Neuron (in vitro differentiated cells): ENCODE results near the gene LINC01488.

ENCODE experiments used
- H2AFZ ChIP-seq: one replicate; pipeline ENCODE4 v1.6.1; 2013; ENCODE audit warnings: low read depth, mild to moderate bottlenecking, inconsistent platforms, low read length, moderate library complexity
- H3K27me3 ChIP-seq: one replicate; pipeline ENCODE4 v1.6.1; 2013; ENCODE audit warnings: low read length; ENCODE audit not compliant: insufficient read depth
- H3K36me3 ChIP-seq: one replicate; pipeline ENCODE4 v1.6.1; 2013; ENCODE audit warnings: low read length; ENCODE audit not compliant: insufficient read depth
- H3K4me1 ChIP-seq: one replicate; pipeline ENCODE4 v1.6.1; 2013; ENCODE audit warnings: low read length; ENCODE audit not compliant: insufficient read depth
- H3K4me3 ChIP-seq: 2 replicates; pipeline ENCODE4 v1.5.1; 2013; ENCODE audit warnings: mild to moderate bottlenecking, low read length, moderate library complexity
- H3K9me3 ChIP-seq: one replicate; pipeline ENCODE4 v1.6.1; 2013; ENCODE audit warnings: low read length

Gene LINC01488

DNA sequence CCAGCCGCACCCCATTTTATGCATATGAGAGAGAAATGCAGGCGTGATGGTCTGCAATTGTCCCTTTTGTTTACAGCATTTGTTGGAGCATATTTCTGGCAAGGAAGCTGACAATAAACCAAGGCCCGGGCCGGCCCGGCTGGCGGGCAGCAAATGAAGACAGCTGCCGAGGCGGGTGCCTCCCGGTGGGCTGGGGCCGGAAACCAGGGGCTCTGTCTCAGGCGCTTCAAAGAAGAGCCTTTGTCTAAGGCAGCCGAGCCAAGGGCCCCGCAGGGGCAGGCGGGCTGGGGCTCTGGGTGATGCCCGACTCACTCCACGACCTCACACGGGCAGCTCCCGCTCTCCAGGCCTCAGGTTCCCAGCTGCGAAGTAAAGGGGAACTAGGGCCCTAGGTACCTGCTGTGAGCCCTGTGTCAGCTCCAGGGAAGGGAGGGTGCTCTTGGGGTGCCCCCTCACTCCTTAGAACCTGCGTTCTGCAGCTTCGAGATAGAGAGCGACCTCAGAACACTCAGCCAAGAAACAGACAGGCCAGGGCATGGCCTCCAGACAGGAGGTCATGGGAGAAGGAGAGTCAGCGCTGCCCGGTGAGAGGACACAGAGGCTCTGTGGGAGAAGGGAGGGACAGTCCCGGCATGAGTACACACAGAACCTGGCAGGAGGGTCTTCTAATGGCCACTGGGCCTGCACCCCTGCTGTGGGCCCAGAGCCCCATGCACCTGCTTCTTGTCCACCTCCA, 2.4 kb downstream of the LINC01488 start:
- Histone ChIP-seq H3K36me3 (no peaks in the 10 kb centered on the region), H3K9me3 (no peaks in the 10 kb centered on the region), H3K27me3 (no peaks in the 10 kb centered on the region), H2AFZ (peak overlapping the region; percentile 41), H3K4me3 (no peak overlapping the region), H3K4me1 (peaks cover 12% of the 10 kb centered on the region)

DNA sequence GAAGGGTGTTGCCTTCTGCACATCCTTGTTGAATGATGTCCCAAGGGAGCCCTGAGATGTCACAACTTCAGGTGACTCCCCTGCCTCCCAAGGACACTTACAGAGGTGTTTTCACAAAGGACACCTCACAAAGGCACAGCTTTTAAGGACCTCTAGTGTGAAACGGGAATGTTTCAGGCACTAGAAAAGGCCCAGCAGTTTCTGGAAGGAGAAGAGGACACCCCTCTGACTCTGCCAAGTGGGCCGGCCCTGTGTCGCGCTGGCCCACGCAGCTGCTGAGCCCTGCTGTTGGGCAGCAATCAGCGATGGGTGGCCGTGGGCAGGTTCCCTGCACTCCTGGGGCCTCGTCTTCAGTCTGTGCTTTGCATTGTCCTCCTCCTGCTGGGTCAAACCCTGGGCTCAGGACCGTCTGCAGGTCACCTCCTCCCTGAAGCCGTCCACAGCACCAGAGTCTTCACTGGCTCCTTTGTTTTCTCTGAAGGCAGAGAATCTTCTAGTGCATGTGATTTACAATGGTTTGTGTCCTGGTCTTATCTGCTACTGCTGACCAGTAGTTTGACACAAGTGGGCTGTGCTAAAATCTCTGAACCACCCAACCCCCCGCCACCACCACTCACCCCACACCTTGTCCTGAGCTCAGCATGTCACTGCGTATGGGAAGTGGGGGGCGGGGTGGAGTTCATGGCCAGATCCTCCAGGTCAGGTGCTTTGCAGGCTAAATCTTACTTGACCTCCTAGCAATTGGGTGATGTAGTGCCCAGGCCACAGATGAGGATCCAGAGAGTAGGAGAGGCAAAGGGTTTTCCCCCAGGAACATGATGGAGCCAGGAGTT, 3.2 kb downstream of the LINC01488 start:
- no peaks in the 10 kb centered on the region for H3K36me3 ChIP-seq
- H3K9me3 ChIP-seq, result no peaks in the 10 kb centered on the region
- no peaks in the 10 kb centered on the region for H3K27me3 ChIP-seq
- peaks cover 12% of the 10 kb centered on the region for H3K4me1 ChIP-seq
- H3K4me3 ChIP-seq, result no peak overlapping the region
- H2AFZ ChIP-seq, result no peak overlapping the region

DNA sequence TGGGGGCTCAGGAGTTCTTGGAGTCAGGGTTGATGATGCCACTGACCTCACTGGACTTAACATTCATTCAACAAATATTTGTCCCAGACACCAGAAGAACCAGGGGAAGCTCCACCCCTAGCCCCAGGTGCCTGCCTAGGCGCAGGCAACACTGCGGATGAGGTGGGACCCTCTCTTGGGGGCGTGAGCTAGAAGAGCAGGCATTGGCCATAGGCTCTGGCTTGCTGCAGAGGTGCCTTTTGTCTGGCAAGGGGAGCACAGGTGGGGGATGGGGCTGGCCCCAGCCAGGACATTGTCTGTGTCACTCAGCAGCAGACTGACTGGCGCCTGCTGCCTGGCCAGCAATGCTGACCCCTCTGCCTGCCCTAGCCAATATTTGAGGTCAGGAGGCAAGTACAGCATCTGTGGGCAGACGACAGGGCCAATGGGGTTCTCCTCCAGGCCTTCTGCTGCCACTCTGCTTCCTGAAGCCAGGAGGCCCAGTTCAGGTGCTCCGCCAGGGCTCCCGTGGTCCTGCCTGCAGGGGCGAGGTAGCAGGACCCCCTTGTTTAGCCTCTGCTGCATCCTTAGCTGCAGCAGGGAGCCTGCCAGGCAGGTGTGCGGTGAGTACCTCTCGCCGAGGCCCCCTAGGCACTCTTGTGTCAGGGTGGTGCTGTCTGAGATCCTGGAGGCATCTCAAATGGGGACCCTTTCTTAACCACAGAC, 4.0 kb downstream of the LINC01488 start:
- Histone ChIP-seq H3K36me3 (no peaks in the 10 kb centered on the region), H3K9me3 (no peaks in the 10 kb centered on the region), H3K4me3 (no peak overlapping the region), H2AFZ (no peak overlapping the region), H3K27me3 (no peaks in the 10 kb centered on the region), H3K4me1 (peaks cover 12% of the 10 kb centered on the region)

DNA sequence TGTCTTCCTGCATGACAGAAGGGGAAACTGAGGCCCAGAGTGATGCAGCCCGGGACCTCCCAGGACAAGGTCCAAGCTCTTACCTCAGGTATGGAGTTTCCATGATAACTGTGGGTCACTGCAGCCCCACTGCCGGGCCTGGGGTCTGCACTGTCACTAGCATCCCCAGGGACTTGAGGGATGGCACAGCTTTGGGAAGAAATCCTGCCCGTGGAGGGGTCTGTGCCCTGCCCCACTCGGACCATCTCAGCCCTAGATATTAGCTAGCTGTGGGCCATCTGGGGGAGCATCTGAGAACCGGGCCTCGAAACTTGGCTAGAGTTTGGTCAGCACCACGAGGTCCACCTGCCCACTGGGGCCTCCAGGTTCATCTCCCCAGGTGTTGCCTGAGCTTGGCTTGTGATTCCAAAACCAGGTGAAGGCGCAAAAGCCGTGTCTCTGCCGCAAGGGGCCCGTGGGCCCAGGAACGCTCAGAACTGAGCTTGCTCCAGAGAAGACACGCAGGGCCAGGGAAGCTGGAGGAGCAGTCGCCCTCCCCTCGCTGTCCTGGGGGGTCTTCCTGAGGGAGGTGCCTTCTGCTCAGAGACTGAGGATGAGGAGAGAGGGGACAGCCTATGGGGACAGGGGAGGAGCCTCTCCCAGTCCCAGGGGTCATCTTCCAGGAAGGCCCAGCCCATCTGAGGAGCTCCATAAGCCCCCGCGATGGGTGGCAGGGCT, 4.8 kb downstream of the LINC01488 start:
- Histone ChIP-seq H3K27me3 (no peaks in the 10 kb centered on the region), H3K4me1 (peaks cover 12% of the 10 kb centered on the region), H3K36me3 (no peaks in the 10 kb centered on the region), H3K4me3 (no peak overlapping the region), H3K9me3 (peaks cover 2% of the 10 kb centered on the region), H2AFZ (no peak overlapping the region)

DNA sequence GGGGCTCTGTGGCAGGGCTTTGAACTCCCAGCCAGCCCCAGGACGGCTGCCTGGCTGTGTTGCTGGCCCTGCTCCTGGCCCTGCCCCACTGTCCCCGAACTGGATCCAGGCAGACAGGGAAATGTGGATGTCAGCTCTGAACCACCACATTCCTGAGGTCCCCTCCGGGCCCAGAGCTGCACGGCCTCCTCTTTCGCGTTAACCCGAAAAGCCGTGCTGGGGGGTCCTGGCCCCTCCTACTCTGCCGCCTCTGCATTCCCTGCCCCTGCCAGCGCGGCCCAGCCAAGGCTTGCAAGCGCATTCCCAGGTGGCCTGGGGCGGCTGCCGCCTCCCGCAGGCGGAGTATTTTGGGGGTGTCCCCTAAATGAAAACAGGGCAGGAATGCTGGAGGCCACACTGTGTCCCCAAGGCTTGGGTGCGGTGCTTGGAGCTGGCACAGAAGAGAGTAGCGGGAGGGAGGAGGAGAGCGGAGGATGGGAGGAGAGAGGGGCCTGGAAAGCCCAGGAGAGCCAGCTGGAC, 5.4 kb downstream of the LINC01488 start:
- no peak overlapping the region for H2AFZ ChIP-seq
- no peaks in the 10 kb centered on the region for H3K36me3 ChIP-seq
- H3K4me1 ChIP-seq, result peaks cover 12% of the 10 kb centered on the region
- H3K9me3 ChIP-seq, result peaks cover 2% of the 10 kb centered on the region
- H3K27me3 ChIP-seq, result no peaks in the 10 kb centered on the region
- no peak overlapping the region for H3K4me3 ChIP-seq

DNA sequence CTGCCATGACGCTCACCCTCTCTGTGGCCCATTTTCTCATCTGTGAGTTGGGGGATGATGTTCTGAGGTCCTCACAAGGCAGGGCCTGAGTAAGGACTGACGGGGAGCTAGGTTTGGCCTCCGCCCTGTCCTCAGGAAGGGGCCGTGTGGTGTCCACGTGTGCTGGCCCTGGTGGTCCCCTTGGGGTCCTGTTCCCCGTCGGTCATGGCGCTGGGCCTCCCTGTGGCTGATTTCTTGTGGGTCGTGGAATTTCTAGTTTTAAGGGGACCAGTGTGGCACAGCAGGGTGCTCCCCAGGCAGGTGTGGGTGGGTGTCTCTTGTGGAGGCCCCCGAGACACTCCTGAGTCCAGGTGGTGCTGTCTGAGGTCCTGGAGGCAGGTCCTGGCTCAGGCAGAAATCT, 5.9 kb downstream of the LINC01488 start:
- Histone ChIP-seq H3K4me1 (peaks cover 12% of the 10 kb centered on the region), H3K36me3 (no peaks in the 10 kb centered on the region), H2AFZ (no peak overlapping the region), H3K27me3 (no peaks in the 10 kb centered on the region), H3K9me3 (peaks cover 2% of the 10 kb centered on the region), H3K4me3 (no peak overlapping the region)

DNA sequence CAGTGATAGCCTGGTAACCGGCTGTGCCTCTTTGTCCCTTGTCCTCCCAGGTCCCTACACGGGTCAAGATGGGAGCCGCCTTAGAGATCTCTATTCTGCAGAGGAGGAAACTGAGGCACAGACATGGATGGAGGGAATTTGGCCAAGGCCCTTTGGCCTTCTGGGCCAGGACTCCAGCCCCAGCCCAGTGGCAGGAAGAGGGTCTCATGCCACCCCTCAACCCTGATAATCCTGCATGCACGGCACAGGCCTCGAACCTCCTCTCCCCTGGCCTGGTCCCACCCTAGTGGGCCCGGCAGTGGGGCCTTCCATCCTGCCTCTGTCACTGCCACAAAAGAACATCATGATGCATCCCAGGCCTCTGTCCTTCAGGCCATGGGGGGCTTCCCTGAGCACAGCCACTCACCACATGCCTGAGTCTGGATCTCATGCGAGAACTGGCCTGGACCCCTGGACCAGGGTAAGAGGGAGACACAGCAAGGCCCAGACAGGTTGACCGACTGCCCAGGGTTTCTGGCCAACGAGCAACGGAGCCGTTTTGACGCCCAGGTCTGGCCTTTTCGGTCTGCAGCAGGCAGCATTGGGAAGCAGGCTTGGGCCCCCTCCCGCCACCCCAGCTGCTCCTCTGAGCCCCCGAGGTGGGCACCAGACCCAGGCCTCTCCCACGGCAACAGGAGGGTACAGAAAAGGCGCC, 6.5 kb downstream of the LINC01488 start:
- Histone ChIP-seq H3K4me3 (no peak overlapping the region), H2AFZ (no peak overlapping the region)

DNA sequence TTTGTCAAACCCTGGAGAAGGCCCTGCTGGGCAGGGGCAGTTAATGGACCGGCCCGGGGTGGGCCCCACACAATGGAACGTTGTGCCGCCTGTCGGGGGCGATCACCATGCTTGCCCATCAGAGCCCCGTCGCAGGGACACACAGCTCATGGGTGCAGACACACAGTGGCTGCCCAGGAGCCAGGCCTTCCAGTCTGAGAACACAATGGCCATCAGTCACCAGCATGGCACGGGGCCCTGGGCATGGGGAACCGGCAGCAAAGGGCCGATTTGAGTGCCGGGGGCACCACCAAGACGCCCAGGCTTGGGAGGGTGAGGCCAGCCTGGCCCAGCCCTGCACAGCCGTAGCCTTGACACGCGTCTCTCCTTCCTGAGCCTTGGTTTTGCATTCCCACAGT, 7.1 kb downstream of the LINC01488 start:
- Histone ChIP-seq H2AFZ (no peak overlapping the region), H3K4me1 (peaks cover 9% of the 10 kb centered on the region), H3K4me3 (no peak overlapping the region), H3K36me3 (no peaks in the 10 kb centered on the region), H3K27me3 (no peaks in the 10 kb centered on the region), H3K9me3 (peaks cover 2% of the 10 kb centered on the region)

More for the DNA sequence above, 6.5 kb downstream of the LINC01488 start:
- peaks cover 2% of the 10 kb centered on the region for H3K9me3 ChIP-seq
- H3K4me1 ChIP-seq, result peaks cover 12% of the 10 kb centered on the region
- no peaks in the 10 kb centered on the region for H3K36me3 ChIP-seq
- H3K27me3 ChIP-seq, result no peaks in the 10 kb centered on the region

DNA sequence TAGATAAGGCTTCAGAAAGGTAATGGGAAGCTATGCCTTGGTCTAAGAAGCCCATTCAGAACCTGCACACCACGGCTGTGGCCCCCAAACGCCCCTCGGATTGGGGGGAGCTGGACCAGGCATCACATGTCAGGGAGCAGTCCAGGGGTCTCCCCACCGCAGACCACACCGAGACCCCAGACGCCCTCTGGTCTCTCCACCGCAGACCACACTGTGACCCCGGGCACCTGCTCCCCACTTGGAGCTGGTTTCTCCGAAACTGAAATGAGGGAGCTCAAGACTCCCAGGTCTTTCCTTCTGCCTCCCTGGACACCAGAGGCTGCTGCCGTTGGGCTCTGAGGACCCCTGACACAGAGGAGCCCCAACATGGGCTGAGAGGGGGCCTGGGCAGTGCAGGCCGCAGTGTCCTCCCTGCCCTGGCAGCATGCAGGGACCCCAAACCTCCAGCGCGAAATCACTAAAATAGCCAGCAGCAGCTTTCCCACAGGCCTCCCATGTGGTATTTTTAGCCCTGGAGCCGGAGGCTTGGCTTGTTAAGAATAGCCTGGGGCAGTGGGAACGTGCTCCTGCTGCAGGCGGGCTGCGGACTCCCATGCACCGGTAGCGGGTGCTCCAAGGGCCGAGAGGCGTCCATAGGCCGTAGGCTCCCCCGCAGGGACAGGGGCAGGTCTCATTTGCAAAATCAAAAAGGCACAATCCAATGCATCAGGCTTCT, 7.7 kb downstream of the LINC01488 start:
- Histone ChIP-seq H3K27me3 (no peaks in the 10 kb centered on the region), H2AFZ (no peak overlapping the region), H3K4me1 (peaks cover 3% of the 10 kb centered on the region), H3K4me3 (no peak overlapping the region), H3K9me3 (peaks cover 2% of the 10 kb centered on the region), H3K36me3 (no peaks in the 10 kb centered on the region)

DNA sequence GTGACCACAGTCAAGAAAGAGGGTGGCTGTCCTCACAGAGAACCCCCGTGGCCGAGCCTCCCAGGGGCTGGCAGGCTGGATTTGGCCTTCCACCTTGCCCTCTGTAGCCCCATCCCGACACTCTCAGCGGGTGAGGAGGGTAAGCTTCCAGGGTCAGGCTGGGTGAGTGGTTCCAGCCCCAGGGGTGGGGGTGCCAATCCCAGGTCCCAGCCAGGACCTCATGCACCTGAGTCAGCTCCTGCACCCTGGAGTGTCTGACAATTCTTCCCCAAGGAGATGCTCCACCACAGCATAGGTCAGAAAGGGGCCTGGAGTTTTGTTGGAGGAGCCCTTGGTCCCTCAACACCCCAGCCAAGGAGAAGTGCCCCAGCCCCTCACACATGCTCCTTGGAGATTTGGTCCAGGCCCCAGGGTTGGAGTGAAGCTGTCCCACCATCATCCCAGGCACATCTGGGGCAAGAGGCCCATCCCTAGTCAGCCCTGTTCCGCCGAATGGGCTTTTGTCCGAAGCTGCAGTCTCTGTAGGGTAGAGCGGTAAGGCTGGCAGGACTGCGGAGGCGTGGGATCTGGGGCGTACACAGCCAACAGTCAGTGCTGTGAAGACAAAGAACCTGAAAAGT, 8.4 kb downstream of the LINC01488 start:
- Histone ChIP-seq H3K9me3 (peaks cover 2% of the 10 kb centered on the region), H3K4me1 (no peaks in the 10 kb centered on the region), H3K27me3 (no peaks in the 10 kb centered on the region), H3K4me3 (no peak overlapping the region), H3K36me3 (no peaks in the 10 kb centered on the region), H2AFZ (no peak overlapping the region)

DNA sequence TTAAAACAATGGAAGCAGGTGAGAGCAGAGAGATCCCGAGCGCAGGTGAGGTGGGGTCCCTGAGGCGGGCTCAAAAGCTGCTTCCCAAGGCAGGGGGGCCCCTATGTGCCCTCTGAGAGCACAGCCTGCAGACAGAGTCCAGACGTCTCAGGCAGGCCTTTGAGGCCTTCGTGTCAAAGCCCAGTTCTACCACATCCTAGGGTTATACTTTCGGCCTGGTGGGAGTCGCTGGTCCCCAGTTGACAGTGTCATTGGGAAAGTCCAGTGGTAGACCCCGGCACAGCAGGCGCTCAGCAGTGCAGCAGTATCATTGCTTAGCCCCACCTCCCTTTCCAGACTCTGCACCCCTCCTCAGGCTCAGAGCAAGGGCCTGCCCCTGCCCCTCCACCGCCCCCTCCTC, 9.1 kb downstream of the LINC01488 start:
- Histone ChIP-seq H3K4me1 (no peaks in the 10 kb centered on the region), H3K27me3 (no peaks in the 10 kb centered on the region), H3K4me3 (no peak overlapping the region), H3K9me3 (peaks cover 2% of the 10 kb centered on the region), H2AFZ (no peak overlapping the region), H3K36me3 (no peaks in the 10 kb centered on the region)
